K562 treated with DMSO at 1 percent for 24 hours (cell line): ENCODE results near the gene OCRL. TPM values are rescaled to one million over a fixed set of nuclear protein-coding genes. Genes with fewer than 3 reads are reported as not detected.

ENCODE experiments used
- total RNA-seq: library from RNA; unstranded; fragments of 300-600 nt; gene quantifications from 2 replicates; pipeline ENCODE4 v1.2.3, GENCODE V29; 2022; ENCODE audit warnings: low read depth; ENCODE audit not compliant: insufficient read depth

The OCRL gene
- total RNA-seq, result 7.6 and 7.7 TPM in 2 replicates

DNA sequence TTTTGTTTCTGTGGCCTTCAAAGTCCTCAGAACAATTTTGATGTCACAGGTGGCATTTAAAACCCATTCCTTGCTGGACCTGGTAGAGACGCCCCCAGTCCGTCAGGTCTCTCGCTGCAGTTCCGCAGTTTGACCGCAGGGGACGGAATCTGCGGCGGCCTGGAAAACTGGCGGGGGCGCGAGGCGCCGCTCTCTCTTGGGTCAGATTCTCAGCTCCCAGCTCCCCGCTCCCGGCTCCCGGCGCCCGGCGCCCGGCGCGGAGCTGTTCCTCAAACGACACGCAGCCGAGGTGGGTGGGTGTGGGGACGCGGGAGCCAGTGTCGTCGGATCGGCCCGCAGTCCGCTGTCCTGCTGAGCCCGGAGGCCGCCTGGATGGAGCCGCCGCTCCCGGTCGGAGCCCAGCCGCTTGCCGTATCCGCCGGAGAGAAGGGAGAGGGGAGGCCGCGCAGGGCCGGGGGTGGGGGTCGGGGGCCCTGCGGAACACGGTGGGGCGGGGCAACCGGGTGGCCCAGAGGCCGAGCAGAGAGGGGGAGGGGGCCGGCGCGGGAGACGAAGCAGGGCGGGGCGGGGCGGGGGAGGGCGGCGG is at the start of gene OCRL:
OCRL (plus strand) TSS at position 192 of the 586 bp plus-strand sequence; CDS start at position 373, 181 bp downstream.

DNA sequence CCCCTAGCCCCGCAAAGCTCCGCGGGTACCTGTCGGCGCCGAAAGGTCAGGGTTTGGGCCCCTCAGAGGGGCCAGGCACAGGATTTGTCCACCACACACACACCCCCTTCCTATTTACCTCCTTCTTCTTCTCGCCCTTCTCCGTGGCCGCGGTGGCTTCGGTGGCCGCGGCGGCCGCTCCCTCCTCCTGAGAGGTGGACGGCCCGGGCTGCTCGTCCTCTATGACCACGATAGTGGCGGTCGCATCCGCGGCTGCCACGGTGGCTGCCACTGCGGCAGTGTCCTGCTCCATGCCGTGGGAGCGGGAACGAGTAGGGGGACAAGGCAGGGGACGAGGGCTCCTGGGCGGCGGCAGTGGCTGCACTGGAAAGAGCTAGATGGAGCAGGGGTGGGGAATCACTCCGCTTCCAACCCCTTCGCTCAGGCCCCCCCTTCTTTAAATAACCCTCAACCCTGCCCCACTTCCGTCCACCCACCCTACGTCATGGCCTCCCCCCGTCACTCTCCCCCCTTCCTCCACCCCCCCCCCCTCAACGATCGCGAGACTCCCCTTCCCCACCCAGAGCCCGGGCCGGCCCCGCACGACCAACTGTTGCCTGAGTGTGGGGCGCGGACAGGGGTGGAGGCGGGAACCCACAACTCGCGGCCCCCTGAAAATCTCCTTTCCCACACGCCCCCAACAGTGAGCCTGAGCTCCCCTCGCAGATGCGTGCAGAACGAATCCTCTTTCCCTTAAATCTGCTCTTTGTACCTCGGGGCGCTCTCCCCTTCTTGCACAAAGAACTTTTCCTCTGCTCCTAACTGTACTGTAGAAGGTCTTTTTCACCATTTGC is 16.8 kb upstream of the OCRL start, which contains the start of gene SMARCA1:
SMARCA1 (minus strand) TSS at position 412 of the 833 bp plus-strand sequence; CDS start at position 292, 120 bp downstream.

Other genes starting within 250 kb of the OCRL start
- 6.0 and 6.9 TPM in 2 replicates for gene SMARCA1, start 16.8 kb upstream of the OCRL start, total RNA-seq
- 0.30 TPM in 1 of 2 replicates, not detected in the other for gene APLN, start 114.7 kb downstream of the OCRL start, total RNA-seq
- gene XPNPEP2, start 198.7 kb downstream of the OCRL start, total RNA-seq, result not detected in 2 replicates
- gene SASH3, start 239.7 kb downstream of the OCRL start, total RNA-seq, result 0.46 and 0.94 TPM in 2 replicates